Activated CD4-positive, alpha-beta T cell treated with anti-CD3 and anti-CD28 coated beads for 4 hours (primary cell): ENCODE measurements around the gene METTL22.
A peak's percentile ranks its signal among the peaks of the same experiment; 100 is the strongest.

Source experiments
- DNase-seq, 2 donors: peaks; one replicate each; pipeline ENCODE4 v3.0.0-alpha.2; 2020

Gene METTL22

GRCh38 chr16:8670014-8670560 lies 48.6 kb downstream of the METTL22 start:
- no peak for DNase-seq

- no peak for DNase-seq
These were observed 52.3 kb downstream of the METTL22 start for GRCh38 chr16:8673611-8674412.

- DNase-seq: peak; percentile 80 to 82
These were observed 53.0 kb downstream of the METTL22 start, which contains the start of gene ABAT for GRCh38 chr16:8674413-8675022. Gene ABAT (plus strand): TSS chr16:8674617. CDS start chr16:8735740, 61,123 bp downstream.

- peak; percentile 63 to 66 for DNase-seq
These were observed 54.0 kb downstream of the METTL22 start for GRCh38 chr16:8675183-8676159.

GRCh38 chr16:8676160-8676547 lies 54.7 kb downstream of the METTL22 start:
- no peak for DNase-seq

- DNase-seq: no peak
These were observed 55.4 kb downstream of the METTL22 start for GRCh38 chr16:8676737-8677375.

- no peak for DNase-seq
These were observed 56.0 kb downstream of the METTL22 start for GRCh38 chr16:8677481-8677880.

- no peak for DNase-seq
These were observed 56.8 kb downstream of the METTL22 start for GRCh38 chr16:8678068-8678927.

- no peak for DNase-seq
These were observed 57.7 kb downstream of the METTL22 start for GRCh38 chr16:8679151-8679550.

GRCh38 chr16:8682551-8683259 lies 61.2 kb downstream of the METTL22 start:
- no peak for DNase-seq

- no peak for DNase-seq
These were observed 62.1 kb downstream of the METTL22 start for GRCh38 chr16:8683640-8684039.

- DNase-seq: no peak
These were observed 64.1 kb downstream of the METTL22 start for GRCh38 chr16:8685617-8686016.

- no peak for DNase-seq
These were observed 64.6 kb downstream of the METTL22 start for GRCh38 chr16:8686031-8686621.

- no peak for DNase-seq
These were observed 65.4 kb downstream of the METTL22 start for GRCh38 chr16:8686879-8687278.

- DNase-seq: no peak
These were observed 68.2 kb downstream of the METTL22 start for GRCh38 chr16:8689686-8690085.

GRCh38 chr16:8691728-8692127 lies 70.2 kb downstream of the METTL22 start:
- no peak for DNase-seq

GRCh38 chr16:8694795-8695728 lies 73.6 kb downstream of the METTL22 start:
- no peak for DNase-seq

- DNase-seq: no peak
These were observed 75.4 kb downstream of the METTL22 start for GRCh38 chr16:8696880-8697279.

- no peak for DNase-seq
These were observed 76.5 kb downstream of the METTL22 start for GRCh38 chr16:8697965-8698364.
